DOHH2 (cell line): ENCODE data around the gene SPTLC1.

Experiments
- H3F3A ChIP-seq: fragments of 200-600 bp; sonication (generic), shearing (Covaris generic); 2 replicates; pipeline ENCODE4 v1.6.0; 2016; ENCODE audit warnings: antibody characterized with exemption, mild to moderate bottlenecking; ENCODE audit not compliant: control insufficient read depth, insufficient read depth
- H3K27ac ChIP-seq: fragments of 200-600 bp; sonication (generic); 2 replicates; pipeline ENCODE4 v1.5.1; 2014; ENCODE audit warnings: low read depth, mild to moderate bottlenecking, low read length, moderate library complexity
- H3K27me3 ChIP-seq: fragments of 200-600 bp; sonication (generic); 2 replicates; pipeline ENCODE4 v1.6.1; 2014; ENCODE audit warnings: mild to moderate bottlenecking, low read length, mixed read lengths; ENCODE audit not compliant: control insufficient read depth
- H3K36me3 ChIP-seq: fragments of 200-600 bp; sonication (generic); 2 replicates; pipeline ENCODE4 v1.6.1; 2014; ENCODE audit warnings: mild to moderate bottlenecking, low read length, moderate library complexity, mixed read lengths; ENCODE audit not compliant: control insufficient read depth
- H3K4me1 ChIP-seq: fragments of 200-600 bp; sonication (generic); 2 replicates; pipeline ENCODE4 v1.6.1; 2014; ENCODE audit warnings: mild to moderate bottlenecking, low read length, mixed read lengths; ENCODE audit not compliant: control insufficient read depth
- H3K4me2 ChIP-seq: fragments of 200-600 bp; sonication (generic); 2 replicates; pipeline ENCODE4 v1.6.0; 2014; ENCODE audit warnings: mild to moderate bottlenecking, low read length, moderate library complexity
- H3K4me3 ChIP-seq: fragments of 200-600 bp; sonication (generic); 2 replicates; pipeline ENCODE4 v1.5.1; 2014; ENCODE audit warnings: mild to moderate bottlenecking, low read length, mixed read lengths
- H3K79me2 ChIP-seq: fragments of 200-600 bp; sonication (generic); 2 replicates; pipeline ENCODE4 v1.6.1; 2014; ENCODE audit warnings: mild to moderate bottlenecking, low read length, mixed read lengths; ENCODE audit not compliant: control insufficient read depth
- H3K9me2 ChIP-seq: fragments of 200-600 bp; sonication (generic); replicated peaks from 2 replicates; pipeline ENCODE4 v1.6.1; 2014; ENCODE audit warnings: mild to moderate bottlenecking, low read length, mixed read lengths; ENCODE audit not compliant: control insufficient read depth
- H3K9me3 ChIP-seq: fragments of 200-600 bp; sonication (generic); 2 replicates; pipeline ENCODE4 v1.6.1; 2014; ENCODE audit warnings: antibody characterized with exemption, low read length, mixed read lengths; ENCODE audit not compliant: control insufficient read depth, insufficient read depth
- H4K20me1 ChIP-seq: fragments of 200-600 bp; sonication (generic); 2 replicates; pipeline ENCODE4 v1.6.0; 2014; ENCODE audit warnings: low read depth, mild to moderate bottlenecking, antibody characterized with exemption, low read length, moderate library complexity; ENCODE audit not compliant: control insufficient read depth, insufficient read depth
- CTCF ChIP-seq: fragments of 200-600 bp; sonication (generic); IDR thresholded peaks from one replicate; pipeline ENCODE4 v1.5.1; 2014; ENCODE audit warnings: antibody characterized with exemption, mild to moderate bottlenecking, low read depth, low read length; ENCODE audit not compliant: poor library complexity, severe bottlenecking
- EZH2phosphoT487 ChIP-seq: fragments of 200-600 bp; sonication (generic); IDR thresholded peaks from 2 replicates; pipeline ENCODE4 v1.6.1; 2017; ENCODE audit warnings: borderline replicate concordance, mild to moderate bottlenecking, antibody characterized with exemption, low read length, moderate library complexity, mixed read lengths

The SPTLC1 gene

GRCh38 chr9:92142329-92142728, 27.1 kb upstream of the SPTLC1 start:
- Histone ChIP-seq H3K9me2 (no peaks in the 10 kb centered on the region), H3K79me2 (no peaks in the 10 kb centered on the region), H3K9me3 (no peaks in the 10 kb centered on the region), H3K4me1 (peaks cover 5% of the 10 kb centered on the region), H3K36me3 (no peaks in the 10 kb centered on the region), H3F3A (no peaks in the 10 kb centered on the region), H3K4me2 (no peak overlapping the region), H3K4me3 (no peak overlapping the region), H3K27ac (no peak overlapping the region), H4K20me1 (no peaks in the 10 kb centered on the region), H3K27me3 (peaks cover 8% of the 10 kb centered on the region)
- TF ChIP-seq CTCF, result no peak
- TF ChIP-seq EZH2phosphoT487, result no peak

DNA sequence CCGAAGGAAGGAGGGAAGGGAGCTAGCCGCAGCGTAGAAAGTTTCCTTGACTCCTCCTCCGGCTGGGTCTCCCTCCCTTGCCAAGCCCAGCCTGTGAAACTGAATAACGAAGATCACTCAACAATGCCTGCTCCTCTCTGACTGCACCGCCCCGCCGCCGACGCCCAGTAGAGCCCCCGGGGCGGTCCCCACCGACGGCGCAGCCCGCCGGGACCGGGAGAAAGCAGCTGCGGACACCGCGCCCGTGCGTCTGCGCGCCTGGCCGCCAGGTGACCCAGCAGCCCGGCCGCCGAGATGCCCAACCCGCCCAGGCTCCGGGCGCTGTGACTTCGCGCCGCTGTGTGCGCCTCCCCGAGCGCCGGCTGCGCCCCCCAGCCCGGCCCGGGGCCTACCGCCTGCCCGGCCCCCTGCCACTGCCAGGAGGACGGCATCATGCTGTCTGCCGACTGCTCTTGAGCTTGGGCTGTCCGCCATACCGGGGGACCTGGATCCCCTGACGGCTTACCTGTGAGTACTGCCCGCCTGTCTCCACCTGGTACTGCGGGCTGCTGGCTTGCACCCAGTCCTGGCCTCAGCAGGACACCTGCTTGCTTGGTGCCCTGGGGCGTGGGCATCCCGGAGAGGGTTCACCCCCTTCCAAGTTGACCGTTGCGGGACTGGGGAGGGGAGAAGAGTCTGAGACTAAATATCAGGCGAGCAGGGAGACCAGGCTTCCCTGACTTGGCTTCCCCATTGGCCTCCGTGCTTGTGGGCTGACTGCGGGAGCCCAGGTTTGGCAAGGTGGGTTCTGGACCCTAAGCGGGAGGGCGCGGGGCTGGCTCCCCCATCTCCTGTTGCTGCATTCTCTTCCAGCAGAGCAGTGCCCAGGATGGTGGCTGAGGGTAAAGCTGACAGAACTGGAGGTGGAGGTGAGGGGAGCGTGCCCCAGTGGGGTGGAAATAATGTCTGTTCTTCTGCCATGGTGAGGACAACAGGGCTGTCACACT, 26.2 kb upstream of the SPTLC1 start:
- no peaks in the 10 kb centered on the region for H3F3A ChIP-seq
- no peaks in the 10 kb centered on the region; the same call in 1 of the 2 replicates for H3K4me1 ChIP-seq
- no peak overlapping the region for H3K4me2 ChIP-seq
- H3K36me3 ChIP-seq, result no peaks in the 10 kb centered on the region
- no peaks in the 10 kb centered on the region for H3K9me3 ChIP-seq
- TF ChIP-seq EZH2phosphoT487 (no peak), CTCF (no peak)
- H3K79me2 ChIP-seq, result no peaks in the 10 kb centered on the region
- H3K4me3 ChIP-seq, result no peak overlapping the region
- no peaks in the 10 kb centered on the region for H4K20me1 ChIP-seq
- no peaks in the 10 kb centered on the region for H3K9me2 ChIP-seq
- no peak overlapping the region for H3K27ac ChIP-seq
- peaks cover under 1% of the 10 kb centered on the region; the same call in 1 of the 2 replicates for H3K27me3 ChIP-seq

- Histone ChIP-seq H3K4me1 (no peaks in the 10 kb centered on the region; the same call in 1 of the 2 replicates), H3K36me3 (no peaks in the 10 kb centered on the region), H3K27me3 (no peaks in the 10 kb centered on the region; the same call in 1 of the 2 replicates), H3K9me3 (no peaks in the 10 kb centered on the region), H3K4me2 (no peak overlapping the region; the same call in 1 of the 2 replicates), H4K20me1 (no peaks in the 10 kb centered on the region), H3K27ac (no peak overlapping the region), H3K9me2 (no peaks in the 10 kb centered on the region), H3K4me3 (no peak overlapping the region), H3F3A (no peaks in the 10 kb centered on the region), H3K79me2 (no peaks in the 10 kb centered on the region)
- TF ChIP-seq CTCF (no peak), EZH2phosphoT487 (no peak)
These were observed 25.5 kb upstream of the SPTLC1 start for GRCh38 chr9:92140754-92141143.
